AG09309 (cell line): Measurements from ENCODE around the gene GRK5.

Experiments
- DNase-seq: peaks from one replicate; pipeline ENCODE4 v3.0.0-alpha.2; 2010; ENCODE audit warnings: low read depth
- H3K4me3 ChIP-seq: 2 replicates; pipeline ENCODE4 v1.5.1; 2011; ENCODE audit warnings: mild to moderate bottlenecking, low read depth, low read length, moderate library complexity; ENCODE audit not compliant: control insufficient read depth
- TF ChIP-seq, protein P1 (sequence below): IDR thresholded peaks from 2 replicates; pipeline ENCODE4 v1.5.1; 2011; ENCODE audit warnings: mild to moderate bottlenecking, low read depth, low read length, inconsistent platforms; ENCODE audit not compliant: insufficient read depth, control insufficient read depth; ENCODE audit errors: missing control alignments

The GRK5 gene

DNA sequence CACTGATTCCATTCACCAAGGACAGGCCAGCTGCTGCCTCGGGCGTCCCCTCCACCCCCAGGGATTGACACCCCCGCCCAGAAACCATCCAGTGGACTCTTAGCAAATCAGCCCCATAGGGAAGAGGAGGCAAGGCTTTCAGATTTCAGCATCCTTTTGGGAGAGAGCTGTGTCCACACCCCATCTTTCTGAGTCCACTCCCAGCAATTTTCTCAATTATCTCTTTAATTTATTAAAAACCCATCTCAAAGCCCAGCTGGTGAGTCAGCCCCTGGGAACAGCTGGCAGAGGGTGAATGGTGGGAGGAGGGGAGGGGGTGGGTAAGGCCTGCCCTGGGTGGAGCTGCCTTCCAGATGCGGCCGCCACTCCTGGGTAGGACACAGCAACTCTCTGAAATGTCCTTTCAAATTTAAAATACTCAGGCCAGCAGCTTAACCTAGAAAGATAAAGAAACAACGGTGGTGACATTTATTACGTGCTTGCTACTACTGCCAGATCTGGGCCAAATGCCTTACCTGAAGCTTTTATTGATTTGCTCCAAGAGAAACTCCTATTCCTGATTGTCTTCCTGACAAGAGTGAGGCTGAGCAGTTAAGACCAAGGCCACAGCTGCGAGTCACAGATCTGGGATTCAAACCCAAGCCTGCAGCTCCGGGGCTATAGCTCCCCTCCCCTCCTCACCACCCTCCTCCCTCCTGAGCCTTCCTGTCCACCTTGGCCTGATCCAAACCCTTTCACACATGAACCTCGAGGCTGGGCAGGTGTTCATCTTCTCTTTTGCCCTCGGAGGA, 214.7 kb downstream of the GRK5 start:
- TF ChIP-seq, protein P1, sequence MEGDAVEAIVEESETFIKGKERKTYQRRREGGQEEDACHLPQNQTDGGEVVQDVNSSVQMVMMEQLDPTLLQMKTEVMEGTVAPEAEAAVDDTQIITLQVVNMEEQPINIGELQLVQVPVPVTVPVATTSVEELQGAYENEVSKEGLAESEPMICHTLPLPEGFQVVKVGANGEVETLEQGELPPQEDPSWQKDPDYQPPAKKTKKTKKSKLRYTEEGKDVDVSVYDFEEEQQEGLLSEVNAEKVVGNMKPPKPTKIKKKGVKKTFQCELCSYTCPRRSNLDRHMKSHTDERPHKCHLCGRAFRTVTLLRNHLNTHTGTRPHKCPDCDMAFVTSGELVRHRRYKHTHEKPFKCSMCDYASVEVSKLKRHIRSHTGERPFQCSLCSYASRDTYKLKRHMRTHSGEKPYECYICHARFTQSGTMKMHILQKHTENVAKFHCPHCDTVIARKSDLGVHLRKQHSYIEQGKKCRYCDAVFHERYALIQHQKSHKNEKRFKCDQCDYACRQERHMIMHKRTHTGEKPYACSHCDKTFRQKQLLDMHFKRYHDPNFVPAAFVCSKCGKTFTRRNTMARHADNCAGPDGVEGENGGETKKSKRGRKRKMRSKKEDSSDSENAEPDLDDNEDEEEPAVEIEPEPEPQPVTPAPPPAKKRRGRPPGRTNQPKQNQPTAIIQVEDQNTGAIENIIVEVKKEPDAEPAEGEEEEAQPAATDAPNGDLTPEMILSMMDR = no peak
- H3K4me3 ChIP-seq = no peak overlapping the region
- no peak for DNase-seq

DNA sequence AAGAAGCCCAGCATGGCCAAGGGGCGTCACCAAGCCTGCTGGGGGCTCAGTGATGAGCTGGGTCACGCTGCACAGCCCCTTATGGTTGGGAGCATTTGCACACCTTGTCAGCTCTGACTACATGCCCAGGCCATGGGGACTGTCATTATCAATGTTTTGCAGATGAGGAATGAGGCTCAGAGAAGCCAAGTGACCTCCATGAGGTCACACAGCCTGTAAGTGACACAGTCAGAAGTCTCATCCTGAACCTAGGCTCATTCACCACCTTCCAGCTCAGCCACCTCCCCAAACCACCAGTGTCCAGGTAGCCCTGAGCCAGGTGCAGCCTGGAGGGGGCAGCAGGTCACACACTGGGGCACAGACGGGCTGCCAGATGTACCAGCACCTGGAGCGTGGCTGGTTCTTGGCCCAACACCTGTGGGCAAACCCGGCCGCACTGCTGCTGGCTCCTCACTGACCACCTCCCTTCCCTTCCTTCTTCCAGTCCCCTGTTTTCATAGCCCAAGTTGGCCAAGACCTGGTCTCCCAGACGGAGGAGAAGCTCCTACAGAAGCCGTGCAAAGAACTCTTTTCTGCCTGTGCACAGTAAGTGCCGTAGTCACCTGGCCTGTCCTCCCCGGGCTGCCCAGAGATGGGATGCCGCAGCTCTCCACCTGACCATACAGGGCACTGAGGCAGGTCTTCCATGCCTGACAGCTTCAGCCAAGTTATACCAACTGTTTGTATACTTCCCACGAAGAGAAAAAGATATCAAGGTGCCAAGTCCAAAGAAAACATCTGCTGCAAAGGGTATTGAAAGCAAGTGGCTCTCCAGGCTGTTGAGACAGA, 215.5 kb downstream of the GRK5 start:
- TF ChIP-seq, protein P1 = no peak
- no peak for DNase-seq
- H3K4me3 ChIP-seq = no peak overlapping the region

DNA sequence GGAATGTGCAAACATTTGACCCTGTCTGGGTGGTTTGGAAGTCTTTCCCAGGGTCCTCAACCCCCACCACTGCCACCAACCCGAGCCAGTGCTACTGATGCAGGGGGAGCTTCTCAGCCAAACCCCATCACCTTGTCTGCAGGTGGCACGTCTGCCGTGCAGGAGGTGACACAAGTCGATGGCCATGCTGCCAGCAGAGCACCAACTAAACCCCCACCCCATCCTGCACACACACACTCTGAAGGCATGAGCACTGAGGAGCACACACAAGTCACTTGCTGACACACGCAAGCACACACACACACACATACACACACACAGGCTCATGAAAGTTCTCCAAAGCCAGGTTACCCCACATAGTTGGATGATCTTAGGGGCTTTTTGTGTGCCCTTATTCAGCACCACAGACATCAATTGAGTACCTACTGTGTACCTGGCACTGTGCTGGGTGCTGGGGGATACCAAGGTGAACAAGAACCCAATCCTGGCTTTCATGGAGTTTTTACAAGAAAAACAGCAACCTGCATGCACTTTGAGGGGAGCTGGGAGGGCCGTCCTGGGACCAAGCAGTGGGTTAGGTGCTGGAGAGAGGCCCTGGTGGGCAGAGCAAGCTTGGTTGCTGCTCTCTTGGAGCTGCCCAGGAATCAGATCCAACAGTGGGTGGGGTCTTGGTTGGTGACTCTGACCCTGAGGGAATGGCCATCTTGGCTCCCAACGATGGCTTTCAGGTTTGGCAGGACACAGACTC, 216.3 kb downstream of the GRK5 start:
- no peak overlapping the region for H3K4me3 ChIP-seq
- TF ChIP-seq, protein P1 = no peak
- no peak for DNase-seq

DNA sequence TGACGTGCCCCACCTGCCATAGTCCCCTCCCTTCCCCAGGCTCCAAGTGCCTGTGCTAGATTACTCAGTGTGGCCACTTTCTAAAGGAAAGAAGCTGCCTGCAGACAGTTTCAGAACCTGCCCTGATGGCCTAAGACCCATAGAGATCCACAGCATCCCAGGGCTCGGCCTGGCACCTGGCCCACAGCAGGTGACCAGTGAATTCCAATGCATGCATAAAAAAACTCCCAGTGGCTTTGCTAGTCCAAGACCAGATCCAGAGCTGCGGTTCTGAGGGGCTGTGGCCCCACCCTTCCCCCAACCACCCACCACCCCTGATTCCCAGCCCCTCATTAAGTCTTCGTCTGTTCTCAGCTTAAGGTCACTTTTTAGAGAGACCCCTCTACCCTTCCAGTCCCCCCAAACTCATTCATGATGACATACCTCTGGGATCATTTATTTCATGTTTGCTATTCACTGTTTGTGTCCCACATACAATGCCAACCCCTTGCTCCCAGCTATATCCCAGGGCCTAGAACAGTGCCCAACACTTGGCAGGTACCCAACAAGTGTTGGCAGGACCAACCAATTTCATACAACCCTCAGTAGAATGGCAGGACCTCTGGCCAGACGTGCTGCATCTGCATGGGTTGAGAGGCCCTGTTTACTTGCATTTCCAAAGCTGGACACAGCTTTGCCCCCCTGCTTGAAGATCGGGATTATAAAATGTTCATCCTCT, 217.0 kb downstream of the GRK5 start:
- DNase-seq = no peak
- TF ChIP-seq, protein P1 = no peak
- no peak overlapping the region for H3K4me3 ChIP-seq

DNA sequence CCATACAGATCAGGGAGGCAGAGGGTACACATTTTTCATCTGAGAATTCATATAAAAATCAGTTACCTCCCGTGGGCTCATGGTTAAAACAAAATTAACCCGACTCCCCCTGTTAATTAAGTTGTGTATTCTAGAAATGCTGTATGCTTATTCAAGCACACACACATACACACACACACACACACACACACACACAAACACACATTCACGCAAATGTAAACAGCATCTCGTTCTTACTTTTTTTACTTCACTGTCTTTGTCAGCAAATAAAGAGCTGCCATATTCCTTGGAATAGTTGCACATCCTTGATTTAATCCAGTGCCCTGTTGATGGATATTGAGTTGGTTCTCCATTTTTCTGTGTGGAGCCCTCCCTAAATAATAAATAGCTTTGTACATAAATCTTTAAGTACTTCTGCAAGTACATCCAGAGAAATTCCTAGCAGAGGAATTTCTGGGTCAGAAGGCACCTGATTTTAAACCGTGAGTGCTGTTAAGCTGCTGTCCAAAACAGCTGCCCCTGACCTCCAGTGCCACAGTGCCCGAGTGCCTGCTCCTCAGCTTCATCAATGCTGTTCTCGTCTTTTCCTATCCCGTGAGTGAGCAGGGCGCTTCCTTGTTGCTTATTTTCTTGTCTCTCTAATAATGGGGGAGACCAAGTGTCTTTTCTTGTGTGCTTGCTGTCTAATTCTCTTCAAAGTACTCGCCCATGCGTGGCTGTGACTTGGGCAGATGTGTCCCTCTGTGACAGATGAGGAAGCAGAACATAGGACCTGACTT, 217.9 kb downstream of the GRK5 start:
- DNase-seq = no peak
- TF ChIP-seq, protein P1 = no peak
- no peak overlapping the region for H3K4me3 ChIP-seq
